GM18505 (cell line): ENCODE measurements around the gene EFHC2.

ENCODE experiments used
- ATAC-seq: cut with Tn5 transposase; IDR thresholded peaks from one replicate; pipeline ENCODE4 v1.9.1; 2021; ENCODE audit not compliant: unreplicated experiment
- POLR2A ChIP-seq: IDR thresholded peaks from 4 replicates; pipeline ENCODE4 v1.6.1; 2011; ENCODE audit warnings: borderline replicate concordance; ENCODE audit not compliant: insufficient read depth, insufficient read length; ENCODE audit errors: extremely low read depth

EFHC2 gene

GRCh38 chrX:44314808-44315207 lies 28.7 kb downstream of the EFHC2 start:
- ATAC-seq = no peak
- no peak for TF ChIP-seq POLR2A

GRCh38 chrX:44314259-44314734 lies 29.2 kb downstream of the EFHC2 start:
- TF ChIP-seq POLR2A = no peak
- ATAC-seq = no peak

DNA sequence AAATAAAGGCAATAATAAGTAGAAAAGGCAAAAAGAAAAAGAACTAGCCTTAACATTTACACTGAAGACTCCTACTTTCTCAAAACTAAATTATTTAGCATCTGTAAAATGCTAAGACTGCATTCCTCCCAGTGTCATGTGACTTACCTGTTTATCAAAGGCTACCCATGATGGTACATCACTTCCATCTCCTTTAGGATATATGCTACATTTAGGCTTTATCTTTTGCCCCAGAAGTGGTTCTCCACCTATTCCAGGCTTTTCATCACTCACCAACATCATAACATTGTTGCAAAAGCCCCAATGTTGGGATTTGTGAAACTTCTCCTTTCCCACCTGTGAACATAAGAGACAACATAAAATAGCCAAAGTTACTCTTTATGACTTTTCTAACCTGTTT lies 31.1 kb downstream of the EFHC2 start:
- ATAC-seq = no peak
- TF ChIP-seq POLR2A = no peak

GRCh38 chrX:44310227-44310626 lies 33.2 kb downstream of the EFHC2 start:
- ATAC-seq = no peak
- TF ChIP-seq POLR2A = no peak

DNA sequence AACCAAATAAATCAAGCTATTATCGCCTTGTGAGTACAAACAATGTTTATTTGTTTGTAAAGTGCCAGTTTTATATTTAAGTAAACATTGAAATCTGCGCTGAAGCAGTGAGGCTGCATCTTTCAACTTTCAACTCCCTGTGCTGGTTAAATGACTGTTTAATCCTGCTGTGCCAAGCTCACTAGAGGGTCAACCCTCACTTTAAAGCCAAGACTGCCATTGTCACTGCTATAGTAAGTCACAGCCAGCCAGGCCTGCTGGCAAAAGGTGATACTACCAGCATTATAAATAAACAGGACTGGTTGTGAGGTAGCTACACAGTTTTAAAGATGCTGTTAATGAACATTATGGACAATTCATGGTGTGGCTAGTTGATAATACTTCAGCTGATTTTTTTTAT lies 34.6 kb downstream of the EFHC2 start:
- no peak for ATAC-seq
- no peak for TF ChIP-seq POLR2A

DNA sequence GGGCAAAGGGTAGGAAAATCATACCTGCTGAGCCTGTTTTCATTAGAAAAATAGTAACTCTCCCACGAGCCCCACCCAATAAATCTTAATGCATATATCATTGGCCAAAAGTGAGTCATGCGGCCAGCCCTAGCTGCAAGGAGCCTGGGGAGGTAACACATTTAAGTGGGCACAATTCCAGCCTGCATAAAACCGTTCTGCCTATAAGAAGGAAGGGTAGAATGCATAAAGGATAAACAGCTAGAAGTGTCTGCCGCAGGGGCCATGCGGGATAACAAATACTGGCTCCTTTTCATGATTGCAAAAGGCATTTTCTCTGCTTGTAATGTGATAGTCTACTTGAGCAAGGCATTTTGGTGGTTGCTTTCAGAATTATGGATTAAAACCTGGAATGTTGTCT lies 37.1 kb downstream of the EFHC2 start:
- no peak for TF ChIP-seq POLR2A
- no peak for ATAC-seq

DNA sequence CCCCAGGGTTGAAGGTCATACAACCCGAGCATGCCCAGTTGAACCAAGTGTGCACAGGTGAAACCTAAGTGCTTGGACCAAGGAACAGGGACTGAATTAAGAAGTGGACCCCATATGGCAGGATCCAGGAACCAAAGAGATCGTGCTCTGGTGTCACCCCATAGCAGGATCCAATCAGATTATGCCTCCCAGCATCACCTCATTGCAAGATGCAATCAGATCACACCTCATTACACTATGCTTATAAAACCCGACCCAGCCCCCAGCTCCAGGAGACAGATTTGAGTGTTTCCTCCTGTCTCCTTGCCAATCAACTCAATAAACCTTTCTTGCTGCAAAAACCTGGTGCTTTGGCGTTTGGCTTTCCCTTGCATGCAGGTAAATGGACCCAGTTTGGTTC lies 37.6 kb downstream of the EFHC2 start:
- no peak for TF ChIP-seq POLR2A

GRCh38 chrX:44303119-44303518 lies 40.4 kb downstream of the EFHC2 start:
- TF ChIP-seq POLR2A = no peak
- ATAC-seq = no peak

More for the DNA sequence above, 37.6 kb downstream of the EFHC2 start:
- ATAC-seq = no peak

- ATAC-seq = no peak
- no peak for TF ChIP-seq POLR2A
These were observed 44.3 kb downstream of the EFHC2 start for GRCh38 chrX:44299177-44299576.

- no peak for ATAC-seq
- TF ChIP-seq POLR2A = no peak
These were observed 51.9 kb downstream of the EFHC2 start for GRCh38 chrX:44291468-44292092.

DNA sequence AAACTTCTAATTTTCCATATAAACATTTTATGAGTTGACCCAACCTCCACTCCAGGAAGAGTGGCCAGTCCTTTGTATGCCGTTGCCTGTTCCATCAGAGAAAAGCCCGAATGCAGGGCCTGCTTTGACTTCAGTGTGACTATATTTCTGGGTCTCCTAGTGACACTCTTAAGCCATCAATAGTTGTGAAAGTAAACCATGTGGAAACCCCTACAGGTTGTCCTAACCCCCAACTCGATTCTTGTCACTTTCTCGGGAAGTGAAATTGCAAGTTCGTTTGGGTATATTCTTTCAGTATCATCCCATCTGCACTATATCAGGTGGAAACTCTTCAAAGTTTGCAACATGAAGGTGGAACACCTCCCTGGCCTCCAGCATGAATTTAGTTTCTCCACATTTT lies 52.8 kb downstream of the EFHC2 start:
- TF ChIP-seq POLR2A = no peak
- ATAC-seq = no peak

DNA sequence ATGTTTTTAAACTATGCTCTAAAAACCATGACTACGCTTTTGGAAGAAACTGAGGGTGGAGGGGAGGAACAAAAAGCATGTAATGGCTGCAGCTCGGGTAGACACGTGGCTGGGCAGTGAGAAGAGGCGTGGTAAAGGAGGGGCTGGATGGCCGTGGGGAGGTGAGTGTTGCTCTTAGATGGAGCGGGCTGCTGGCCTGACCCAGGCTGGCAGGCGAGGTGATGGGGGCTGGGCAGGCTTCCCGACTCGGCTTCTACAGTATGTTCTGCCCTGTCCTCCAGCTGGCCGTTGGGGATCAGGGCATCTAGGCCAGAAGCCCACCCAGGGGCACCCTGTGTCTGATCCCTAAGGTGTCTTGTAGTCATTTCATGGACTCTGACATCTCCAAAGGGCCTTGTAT lies 60.7 kb downstream of the EFHC2 start:
- ATAC-seq = no peak
- TF ChIP-seq POLR2A = no peak

GRCh38 chrX:44280116-44280515 lies 63.4 kb downstream of the EFHC2 start:
- no peak for TF ChIP-seq POLR2A
- ATAC-seq = no peak

- no peak for TF ChIP-seq POLR2A
- no peak for ATAC-seq
These were observed 69.4 kb downstream of the EFHC2 start for GRCh38 chrX:44274096-44274495.

DNA sequence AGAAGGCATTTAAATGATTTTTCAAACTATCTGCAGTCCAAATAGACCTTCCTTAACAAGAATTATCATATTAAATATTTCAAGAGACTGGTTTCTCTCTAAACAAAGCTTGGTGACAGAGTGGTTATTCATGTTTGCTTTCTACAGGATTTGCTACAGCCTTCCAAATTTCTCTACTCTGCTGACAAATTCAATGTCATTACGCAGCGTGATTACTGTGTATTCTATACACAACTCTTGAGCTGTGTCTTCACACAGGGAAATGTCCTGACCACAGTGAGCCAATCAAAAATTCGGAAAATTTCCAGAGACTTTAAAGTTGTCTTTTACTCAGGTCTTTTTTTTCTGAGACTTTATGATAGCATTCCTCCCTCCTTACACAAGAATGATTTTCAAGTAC lies 75.6 kb downstream of the EFHC2 start:
- no peak for ATAC-seq

More for the DNA sequence above, 75.6 kb downstream of the EFHC2 start:
- no peak for TF ChIP-seq POLR2A
